DOHH2 (cell line): ENCODE results near the gene ADGRB3.
"Not testable (repeated sequence)": the region's sequence is repeated elsewhere in the genome, so short reads cannot be mapped to it uniquely, and the experiment has no call there.

Experiments
- H3F3A ChIP-seq: fragments of 200-600 bp; sonication (generic), shearing (Covaris generic); 2 replicates; pipeline ENCODE4 v1.6.0; 2016; ENCODE audit warnings: antibody characterized with exemption, mild to moderate bottlenecking; ENCODE audit not compliant: control insufficient read depth, insufficient read depth
- H3K27ac ChIP-seq: fragments of 200-600 bp; sonication (generic); 2 replicates; pipeline ENCODE4 v1.5.1; 2014; ENCODE audit warnings: low read depth, mild to moderate bottlenecking, low read length, moderate library complexity
- H3K27me3 ChIP-seq: fragments of 200-600 bp; sonication (generic); 2 replicates; pipeline ENCODE4 v1.6.1; 2014; ENCODE audit warnings: mild to moderate bottlenecking, low read length, mixed read lengths; ENCODE audit not compliant: control insufficient read depth
- H3K36me3 ChIP-seq: fragments of 200-600 bp; sonication (generic); 2 replicates; pipeline ENCODE4 v1.6.1; 2014; ENCODE audit warnings: mild to moderate bottlenecking, low read length, moderate library complexity, mixed read lengths; ENCODE audit not compliant: control insufficient read depth
- H3K4me1 ChIP-seq: fragments of 200-600 bp; sonication (generic); 2 replicates; pipeline ENCODE4 v1.6.1; 2014; ENCODE audit warnings: mild to moderate bottlenecking, low read length, mixed read lengths; ENCODE audit not compliant: control insufficient read depth
- H3K4me2 ChIP-seq: fragments of 200-600 bp; sonication (generic); 2 replicates; pipeline ENCODE4 v1.6.0; 2014; ENCODE audit warnings: mild to moderate bottlenecking, low read length, moderate library complexity
- H3K4me3 ChIP-seq: fragments of 200-600 bp; sonication (generic); 2 replicates; pipeline ENCODE4 v1.5.1; 2014; ENCODE audit warnings: mild to moderate bottlenecking, low read length, mixed read lengths
- H3K79me2 ChIP-seq: fragments of 200-600 bp; sonication (generic); 2 replicates; pipeline ENCODE4 v1.6.1; 2014; ENCODE audit warnings: mild to moderate bottlenecking, low read length, mixed read lengths; ENCODE audit not compliant: control insufficient read depth
- H3K9me2 ChIP-seq: fragments of 200-600 bp; sonication (generic); replicated peaks from 2 replicates; pipeline ENCODE4 v1.6.1; 2014; ENCODE audit warnings: mild to moderate bottlenecking, low read length, mixed read lengths; ENCODE audit not compliant: control insufficient read depth
- H3K9me3 ChIP-seq: fragments of 200-600 bp; sonication (generic); 2 replicates; pipeline ENCODE4 v1.6.1; 2014; ENCODE audit warnings: antibody characterized with exemption, low read length, mixed read lengths; ENCODE audit not compliant: control insufficient read depth, insufficient read depth
- H4K20me1 ChIP-seq: fragments of 200-600 bp; sonication (generic); 2 replicates; pipeline ENCODE4 v1.6.0; 2014; ENCODE audit warnings: low read depth, mild to moderate bottlenecking, antibody characterized with exemption, low read length, moderate library complexity; ENCODE audit not compliant: control insufficient read depth, insufficient read depth
- CTCF ChIP-seq: fragments of 200-600 bp; sonication (generic); IDR thresholded peaks from one replicate; pipeline ENCODE4 v1.5.1; 2014; ENCODE audit warnings: antibody characterized with exemption, mild to moderate bottlenecking, low read depth, low read length; ENCODE audit not compliant: poor library complexity, severe bottlenecking
- EZH2phosphoT487 ChIP-seq: fragments of 200-600 bp; sonication (generic); IDR thresholded peaks from 2 replicates; pipeline ENCODE4 v1.6.1; 2017; ENCODE audit warnings: borderline replicate concordance, mild to moderate bottlenecking, antibody characterized with exemption, low read length, moderate library complexity, mixed read lengths

Gene ADGRB3

DNA sequence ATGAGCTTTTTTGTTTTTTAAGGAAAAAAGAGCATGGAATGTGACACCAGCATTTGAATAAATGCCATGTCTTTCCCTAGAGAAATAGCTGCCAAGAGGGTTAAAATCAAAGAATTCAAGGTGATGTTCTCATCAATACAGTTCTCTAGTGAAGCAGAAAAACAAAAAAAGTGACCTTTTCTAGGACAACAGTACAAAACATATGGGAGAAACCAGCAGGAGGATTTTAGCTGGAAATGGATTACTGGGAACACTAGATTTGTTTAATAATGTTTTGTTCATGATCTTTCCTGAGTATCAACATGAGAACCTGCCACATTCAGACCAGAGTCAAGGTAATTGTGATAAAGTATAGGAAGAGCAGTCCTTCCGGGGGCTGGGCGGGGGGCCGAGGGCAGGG is 789.5 kb downstream of the ADGRB3 start:
- Histone ChIP-seq H3K27ac (no peak overlapping the region), H3K9me2 (no peaks in the 10 kb centered on the region), H3K36me3 (no peaks in the 10 kb centered on the region), H3K4me2 (no peak overlapping the region), H3K27me3 (no peaks in the 10 kb centered on the region), H3K4me1 (no peaks in the 10 kb centered on the region), H3K4me3 (no peak overlapping the region), H3K79me2 (no peaks in the 10 kb centered on the region), H4K20me1 (no peaks in the 10 kb centered on the region), H3F3A (no peaks in the 10 kb centered on the region), H3K9me3 (no peaks in the 10 kb centered on the region)
- TF ChIP-seq EZH2phosphoT487 (no peak), CTCF (no peak)

DNA sequence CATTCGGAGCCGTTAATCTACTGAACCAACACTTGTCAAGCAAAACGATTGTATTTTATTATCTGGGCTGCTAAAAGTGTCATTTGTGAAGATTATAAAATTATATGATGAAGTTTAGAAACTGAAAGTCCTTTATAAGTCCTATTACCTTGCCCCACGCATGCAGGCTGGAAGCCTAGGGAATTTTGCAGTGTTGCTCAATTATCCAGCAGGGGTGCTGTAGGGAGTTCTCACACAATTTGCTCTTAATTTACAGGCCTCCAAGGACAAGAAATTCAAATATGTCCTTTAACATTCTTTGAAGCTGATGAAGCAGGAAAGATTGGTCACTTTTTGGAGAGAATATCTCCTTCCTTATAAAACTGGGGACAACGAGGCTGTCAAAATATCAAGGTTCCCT is 792.8 kb downstream of the ADGRB3 start:
- Histone ChIP-seq H3K9me2 (no peaks in the 10 kb centered on the region), H3F3A (no peaks in the 10 kb centered on the region), H3K27ac (no peak overlapping the region), H3K4me2 (no peak overlapping the region), H4K20me1 (no peaks in the 10 kb centered on the region), H3K79me2 (no peaks in the 10 kb centered on the region), H3K4me3 (no peak overlapping the region), H3K4me1 (no peaks in the 10 kb centered on the region), H3K36me3 (no peaks in the 10 kb centered on the region), H3K9me3 (no peaks in the 10 kb centered on the region), H3K27me3 (no peaks in the 10 kb centered on the region)
- TF ChIP-seq EZH2phosphoT487 (no peak), CTCF (no peak)

- not testable (repeated sequence) for H3F3A ChIP-seq, H3K4me3 ChIP-seq, H3K27me3 ChIP-seq, H3K4me1 ChIP-seq, H3K9me2 ChIP-seq, H3K9me3 ChIP-seq, H4K20me1 ChIP-seq, H3K27ac ChIP-seq, H3K79me2 ChIP-seq, H3K36me3 ChIP-seq, H3K4me2 ChIP-seq
Observed at GRCh38 chr6:69432168-69432567, 797.1 kb downstream of the ADGRB3 start.

DNA sequence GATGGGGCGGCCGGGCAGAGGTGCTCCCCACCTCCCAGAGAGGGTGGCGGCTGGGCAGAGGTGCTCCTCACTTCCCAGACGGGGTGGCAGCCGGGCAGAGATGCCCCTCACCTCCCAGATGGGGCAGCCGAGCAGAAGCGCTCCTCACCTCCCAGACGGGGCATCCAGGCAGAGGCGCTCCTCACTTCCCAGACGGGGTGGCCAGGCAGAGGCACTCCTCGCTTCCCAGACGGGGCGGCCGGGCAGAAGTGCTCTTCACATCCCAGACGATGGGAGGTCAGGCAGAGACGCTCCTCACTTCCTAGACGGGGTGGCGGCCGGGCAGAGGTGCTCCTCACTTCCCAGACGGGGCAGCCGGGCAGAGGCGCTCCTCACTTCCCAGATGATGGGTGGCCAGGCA is 798.0 kb downstream of the ADGRB3 start:
- H3K27ac ChIP-seq, H3K4me3 ChIP-seq, H3F3A ChIP-seq, H3K4me2 ChIP-seq, H3K79me2 ChIP-seq, H3K27me3 ChIP-seq, H3K4me1 ChIP-seq, H3K9me3 ChIP-seq, H3K9me2 ChIP-seq, H3K36me3 ChIP-seq, H4K20me1 ChIP-seq: not testable (repeated sequence)
